GM12891 (cell line): ENCODE results near the gene RFC5.

ENCODE experiments used
- POLR2A ChIP-seq: IDR thresholded peaks from 2 replicates; pipeline ENCODE4 v1.6.1; 2011; ENCODE audit warnings: low read depth, low read length, control low read depth
- TAF1 ChIP-seq: IDR thresholded peaks from 2 replicates; pipeline ENCODE4 v1.6.1; 2011; ENCODE audit warnings: low read depth, low read length, control low read depth

GRCh38 chr12:118042091-118042490, 25.6 kb downstream of the RFC5 start:
- TF ChIP-seq POLR2A (no peak), TAF1 (no peak)
